ENCODE data around the gene LTK. TPM values are rescaled to one million over a fixed set of nuclear protein-coding genes. Genes with fewer than 3 reads are reported as not detected.

Gene LTK
- total RNA-seq, 1 experiment from 2014 or later: 9.2 TPM

DNA sequence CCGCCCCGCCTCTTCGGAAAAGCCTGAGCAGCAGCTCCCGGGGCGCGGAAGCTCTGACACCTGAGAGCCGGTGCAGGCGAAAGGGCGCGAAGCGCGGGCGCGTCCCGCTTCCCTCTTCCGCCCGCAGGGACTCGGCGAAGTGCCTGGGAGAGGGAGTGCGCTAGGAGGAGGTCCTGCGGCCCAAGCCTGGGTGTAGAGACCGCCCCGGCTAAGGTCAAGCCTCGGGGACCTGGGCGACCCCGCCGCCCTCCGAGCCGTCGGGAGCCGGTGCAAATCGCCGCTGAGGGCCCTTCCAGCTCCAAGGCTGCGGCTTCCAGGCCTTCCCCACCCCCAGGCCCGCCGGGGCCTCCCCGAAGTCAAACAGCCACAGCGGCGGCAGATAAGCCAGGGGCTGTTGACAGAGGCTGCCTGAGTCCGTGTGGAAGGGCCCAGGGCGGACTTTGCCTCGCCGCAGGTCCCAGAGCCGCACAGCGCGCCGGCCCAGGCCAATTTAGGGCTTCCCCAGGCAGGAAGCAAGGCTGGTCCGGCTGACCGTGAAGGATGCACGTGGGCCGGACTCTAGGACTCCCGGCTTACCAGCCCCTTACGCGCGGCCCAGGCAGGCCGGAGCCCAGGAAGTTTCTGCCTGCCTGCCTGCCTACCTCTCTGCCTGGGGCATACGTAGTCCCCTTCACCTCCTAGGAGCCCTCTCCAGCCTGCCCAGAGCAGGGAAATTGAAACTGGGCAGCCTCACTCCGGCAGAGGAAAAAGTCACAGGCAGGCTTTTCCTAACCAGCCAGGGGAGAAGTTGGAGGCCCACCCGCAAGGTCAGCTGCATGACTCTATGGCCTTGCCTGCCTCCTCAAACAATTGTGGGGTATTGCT lies 17.7 kb downstream of the LTK start (continued):
- no peak for TF ChIP-seq EZH2phosphoT487 (IDR thresholded peaks at IDR 0.05; ENCODE audit: borderline replicate concordance)
- no peak for TF ChIP-seq CBX3 (IDR thresholded peaks at IDR 0.05; ENCODE audit: low read depth)
- TF ChIP-seq ELF1 (IDR thresholded peaks at IDR 0.05; ENCODE audit: borderline replicate concordance, low read depth): no peak

DNA sequence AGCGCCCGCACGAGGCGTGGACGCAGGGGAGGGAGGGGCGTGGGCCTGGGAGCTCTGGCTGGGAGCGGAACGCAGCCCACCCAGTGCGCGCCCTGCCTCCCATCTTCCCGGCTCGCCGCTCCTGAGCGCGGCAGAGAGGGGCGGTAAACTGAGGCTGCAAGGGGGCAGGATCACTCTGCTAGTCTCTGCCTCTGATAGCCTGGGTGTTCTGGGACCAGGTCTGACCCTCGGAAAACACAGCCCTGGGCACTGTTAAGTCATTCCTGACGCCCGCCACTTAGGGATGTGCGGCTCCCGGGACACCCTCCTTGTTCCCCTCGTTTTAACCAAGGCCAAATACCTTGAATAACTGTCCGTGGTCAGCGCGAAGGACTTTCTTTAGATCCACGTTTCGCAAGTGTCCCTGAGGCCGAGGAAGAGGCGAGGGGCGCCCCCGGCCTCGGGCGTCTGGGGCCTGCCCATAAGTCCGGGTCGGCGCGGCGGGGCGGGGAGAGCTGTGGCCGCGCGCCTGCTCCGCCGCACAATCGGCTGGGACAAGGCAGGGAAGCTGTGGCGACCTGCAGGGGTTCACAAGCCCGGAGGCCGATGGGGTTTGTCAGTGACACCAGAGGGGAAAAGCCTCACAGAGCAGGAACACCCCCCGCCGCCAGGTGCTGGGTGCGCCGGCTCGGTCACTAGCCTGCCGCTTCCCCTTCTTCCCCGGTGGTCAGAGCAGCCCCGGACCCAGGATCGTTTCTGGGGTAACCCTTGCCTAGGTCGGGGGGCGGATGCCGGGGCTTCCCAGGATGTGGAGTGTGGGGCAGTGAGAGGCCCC lies 18.5 kb downstream of the LTK start:
- Histone ChIP-seq H3K4me3 (replicated peaks in 1 of 2; ENCODE audit: low read depth in 1 of 2, low read length in 2 of 2) (no peak overlapping the region), H3K27ac (ENCODE audit: low read depth, low read length) (no peak overlapping the region), H3K4me1 (ENCODE audit: control insufficient read depth in 1 of 2, insufficient read depth in 2 of 2, low read length in 2 of 2) (peaks cover 29 to 44% of the 10 kb centered on the region in 2 experiments), H3K4me2 (ENCODE audit: low read length) (peak overlapping the region; percentile 91), H3K9ac (ENCODE audit: low read length) (no peak overlapping the region), H2AFZ (ENCODE audit: low read depth, low read length, poor library complexity, severe bottlenecking) (no peak overlapping the region), H3K27me3 (ENCODE audit: insufficient read depth, low read length) (no peaks in the 10 kb centered on the region), H3K9me3 (ENCODE audit: control insufficient read depth in 1 of 2, insufficient read depth in 1 of 2, low read depth in 1 of 2, low read length in 2 of 2) (no peaks in the 10 kb centered on the region), H3K9me2 (ENCODE audit: insufficient read depth) (no peaks in the 10 kb centered on the region), H3K36me3 (ENCODE audit: control insufficient read depth in 1 of 2, insufficient read depth in 2 of 2, low read length in 2 of 2) (no peaks in the 10 kb centered on the region), H4K20me1 (ENCODE audit: insufficient read depth) (no peaks in the 10 kb centered on the region), H3K79me2 (ENCODE audit: insufficient read depth, low read length) (no peaks in the 10 kb centered on the region)
- ChIA-PET POLR2A (no interaction called here), CTCF (no interaction called here), RAD21 (ENCODE audit: low non-redundant PET in 1 of 2, low total read pairs in 2 of 2, uncharacterized antibody in 2 of 2, unreplicated experiment in 2 of 2) (interaction anchor here in 1 of 2 experiments (0.6 kb wide), 1 partner anchor 79 kb away, joined by 3 read pairs; no protein-coding TSS in a partner anchor)
- no TSS peak for BruUV-seq (replicated peaks)
- intact Hi-C loops (cut with micrococcal nuclease): no loop called here
- TF ChIP-seq ELF1 (IDR thresholded peaks at IDR 0.05; ENCODE audit: borderline replicate concordance, low read depth): no peak
- TF ChIP-seq RAD21 (IDR thresholded peaks at IDR 0.05; ENCODE audit: low read depth): no peak
- TF ChIP-seq EGR1 (IDR thresholded peaks at IDR 0.05; ENCODE audit: low read depth): no peak
- no peak for TF ChIP-seq YY1 (IDR thresholded peaks at IDR 0.05; ENCODE audit: extremely low read depth, insufficient replicate concordance, low read depth, low read length)
- no peak for TF ChIP-seq SP1 (IDR thresholded peaks at IDR 0.05; ENCODE audit: low read depth)
- no peak for TF ChIP-seq ZFX (IDR thresholded peaks at IDR 0.05)
- TF ChIP-seq, protein P1, sequence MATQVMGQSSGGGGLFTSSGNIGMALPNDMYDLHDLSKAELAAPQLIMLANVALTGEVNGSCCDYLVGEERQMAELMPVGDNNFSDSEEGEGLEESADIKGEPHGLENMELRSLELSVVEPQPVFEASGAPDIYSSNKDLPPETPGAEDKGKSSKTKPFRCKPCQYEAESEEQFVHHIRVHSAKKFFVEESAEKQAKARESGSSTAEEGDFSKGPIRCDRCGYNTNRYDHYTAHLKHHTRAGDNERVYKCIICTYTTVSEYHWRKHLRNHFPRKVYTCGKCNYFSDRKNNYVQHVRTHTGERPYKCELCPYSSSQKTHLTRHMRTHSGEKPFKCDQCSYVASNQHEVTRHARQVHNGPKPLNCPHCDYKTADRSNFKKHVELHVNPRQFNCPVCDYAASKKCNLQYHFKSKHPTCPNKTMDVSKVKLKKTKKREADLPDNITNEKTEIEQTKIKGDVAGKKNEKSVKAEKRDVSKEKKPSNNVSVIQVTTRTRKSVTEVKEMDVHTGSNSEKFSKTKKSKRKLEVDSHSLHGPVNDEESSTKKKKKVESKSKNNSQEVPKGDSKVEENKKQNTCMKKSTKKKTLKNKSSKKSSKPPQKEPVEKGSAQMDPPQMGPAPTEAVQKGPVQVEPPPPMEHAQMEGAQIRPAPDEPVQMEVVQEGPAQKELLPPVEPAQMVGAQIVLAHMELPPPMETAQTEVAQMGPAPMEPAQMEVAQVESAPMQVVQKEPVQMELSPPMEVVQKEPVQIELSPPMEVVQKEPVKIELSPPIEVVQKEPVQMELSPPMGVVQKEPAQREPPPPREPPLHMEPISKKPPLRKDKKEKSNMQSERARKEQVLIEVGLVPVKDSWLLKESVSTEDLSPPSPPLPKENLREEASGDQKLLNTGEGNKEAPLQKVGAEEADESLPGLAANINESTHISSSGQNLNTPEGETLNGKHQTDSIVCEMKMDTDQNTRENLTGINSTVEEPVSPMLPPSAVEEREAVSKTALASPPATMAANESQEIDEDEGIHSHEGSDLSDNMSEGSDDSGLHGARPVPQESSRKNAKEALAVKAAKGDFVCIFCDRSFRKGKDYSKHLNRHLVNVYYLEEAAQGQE (IDR thresholded peaks at IDR 0.05; ENCODE audit: low read depth): no peak
- TF ChIP-seq, protein P2, sequence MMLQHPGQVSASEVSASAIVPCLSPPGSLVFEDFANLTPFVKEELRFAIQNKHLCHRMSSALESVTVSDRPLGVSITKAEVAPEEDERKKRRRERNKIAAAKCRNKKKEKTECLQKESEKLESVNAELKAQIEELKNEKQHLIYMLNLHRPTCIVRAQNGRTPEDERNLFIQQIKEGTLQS (IDR thresholded peaks at IDR 0.05): no peak
- TF ChIP-seq ZNF274 (IDR thresholded peaks at IDR 0.05; ENCODE audit: low read depth, low read length): no peak
- no peak for TF ChIP-seq CBX3 (IDR thresholded peaks at IDR 0.05; ENCODE audit: low read depth)
- TF ChIP-seq, protein P3, sequence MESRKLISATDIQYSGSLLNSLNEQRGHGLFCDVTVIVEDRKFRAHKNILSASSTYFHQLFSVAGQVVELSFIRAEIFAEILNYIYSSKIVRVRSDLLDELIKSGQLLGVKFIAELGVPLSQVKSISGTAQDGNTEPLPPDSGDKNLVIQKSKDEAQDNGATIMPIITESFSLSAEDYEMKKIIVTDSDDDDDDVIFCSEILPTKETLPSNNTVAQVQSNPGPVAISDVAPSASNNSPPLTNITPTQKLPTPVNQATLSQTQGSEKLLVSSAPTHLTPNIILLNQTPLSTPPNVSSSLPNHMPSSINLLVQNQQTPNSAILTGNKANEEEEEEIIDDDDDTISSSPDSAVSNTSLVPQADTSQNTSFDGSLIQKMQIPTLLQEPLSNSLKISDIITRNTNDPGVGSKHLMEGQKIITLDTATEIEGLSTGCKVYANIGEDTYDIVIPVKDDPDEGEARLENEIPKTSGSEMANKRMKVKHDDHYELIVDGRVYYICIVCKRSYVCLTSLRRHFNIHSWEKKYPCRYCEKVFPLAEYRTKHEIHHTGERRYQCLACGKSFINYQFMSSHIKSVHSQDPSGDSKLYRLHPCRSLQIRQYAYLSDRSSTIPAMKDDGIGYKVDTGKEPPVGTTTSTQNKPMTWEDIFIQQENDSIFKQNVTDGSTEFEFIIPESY (IDR thresholded peaks at IDR 0.05; ENCODE audit: extremely low read depth, insufficient replicate concordance, low read length): no peak
- TF ChIP-seq POLR2A (IDR thresholded peaks at IDR 0.05; ENCODE audit: borderline replicate concordance, extremely low read depth, insufficient read depth, insufficient read length): no peak
- ATAC-seq (no peak), DNase-seq (ENCODE audit: low read depth, low spot score) (no peak)

Measured in HCT116 (cell line).